ENCODE results near the gene COPB2. TPM values are rescaled to one million over a fixed set of nuclear protein-coding genes. Genes with fewer than 3 reads are reported as not detected.
A peak's percentile ranks its signal among the peaks of the same experiment; 100 is the strongest.
"Not testable (repeated sequence)": the region's sequence is repeated elsewhere in the genome, so short reads cannot be mapped to it uniquely, and the experiment has no call there.

COPB2 gene
- total and polyA plus RNA-seq, 11 donors: 17.7 to 80.2 (median 62.3) TPM

GRCh38 chr3:139416275-139416674, 26.8 kb upstream of the COPB2 start:
- DNase-seq (no peak), ATAC-seq (no peak)
- H3K27me3 ChIP-seq: no peaks in the 10 kb centered on the region
- WGBS, 4 donors: 93 to 97% (median 95%) methylated on average over 1 of the region's 1 CpG
- H3K4me3 ChIP-seq: no peak overlapping the region
- peaks cover 0 to 3% (median 0%) of the 10 kb centered on the region in 12 donors for H3K4me1 ChIP-seq
- intact Hi-C loops (cut with DNase I): loop anchor here in 1 of 10 donors (2.0 kb wide), 1 partner anchor 21 kb away; no protein-coding TSS in a partner anchor
- peaks cover 0 to 60% (median 28%) of the 10 kb centered on the region in 12 donors for H3K9me3 ChIP-seq
- no peaks in the 10 kb centered on the region for H3K36me3 ChIP-seq
- H3K27ac ChIP-seq: no peak overlapping the region
- TF ChIP-seq POLR2A (IDR thresholded peaks at IDR 0.05) (no peak), CTCF (IDR thresholded peaks at IDR 0.05) (no peak)

- Histone ChIP-seq H3K4me1 (peaks cover 0 to 3% (median 0%) of the 10 kb centered on the region in 12 donors), H3K36me3 (no peaks in the 10 kb centered on the region), H3K27me3 (no peaks in the 10 kb centered on the region), H3K27ac (no peak overlapping the region), H3K9me3 (peaks cover 0 to 76% (median 28%) of the 10 kb centered on the region in 12 donors), H3K4me3 (no peak overlapping the region)
- intact Hi-C loops (cut with DNase I): no loop called here
- ATAC-seq (peak in 1 of 4 donors; percentile 38), DNase-seq (no peak)
- WGBS, 4 donors: 47 to 68% (median 51%) methylated on average over 2 of the region's 2 CpGs
- TF ChIP-seq CTCF (IDR thresholded peaks at IDR 0.05) (no peak), POLR2A (IDR thresholded peaks at IDR 0.05) (no peak)
Measured at GRCh38 chr3:139414608-139415224, 25.3 kb upstream of the COPB2 start.

GRCh38 chr3:139412891-139413290, 23.4 kb upstream of the COPB2 start:
- H3K27me3 ChIP-seq; intact Hi-C loops (cut with DNase I); H3K4me3 ChIP-seq; DNase-seq; ATAC-seq; H3K36me3 ChIP-seq; H3K27ac ChIP-seq; H3K4me1 ChIP-seq: not testable (repeated sequence)
- H3K9me3 ChIP-seq: peaks cover 0 to 84% (median 32%) of the 10 kb centered on the region in 12 donors

- H3K27ac ChIP-seq; H3K27me3 ChIP-seq; intact Hi-C loops (cut with DNase I); H3K4me3 ChIP-seq; H3K4me1 ChIP-seq; DNase-seq; H3K36me3 ChIP-seq; ATAC-seq: not testable (repeated sequence)
- H3K9me3 ChIP-seq: peaks cover 0 to 39% (median 18%) of the 10 kb centered on the region in 12 donors
- WGBS, 4 donors: 83 to 94% (median 89%) methylated on average over 2 of the region's 2 CpGs
Measured at GRCh38 chr3:139401155-139401554, 11.7 kb upstream of the COPB2 start.

GRCh38 chr3:139396707-139397106, 7.3 kb upstream of the COPB2 start:
- intact Hi-C loops (cut with DNase I): no loop called here
- H3K4me1 ChIP-seq: peaks cover 0 to 12% (median 0%) of the 10 kb centered on the region in 12 donors
- 91 to 97% (median 94%) methylated on average over 3 of the region's 3 CpGs for WGBS, 4 donors
- no peak overlapping the region for H3K4me3 ChIP-seq
- no peaks in the 10 kb centered on the region for H3K36me3 ChIP-seq
- H3K27ac ChIP-seq: no peak overlapping the region
- ATAC-seq (no peak), DNase-seq (no peak)
- TF ChIP-seq CTCF (IDR thresholded peaks at IDR 0.05) (no peak), POLR2A (IDR thresholded peaks at IDR 0.05) (no peak)
- H3K9me3 ChIP-seq: peaks cover 0 to 10% (median 5%) of the 10 kb centered on the region in 12 donors
- no peaks in the 10 kb centered on the region for H3K27me3 ChIP-seq

All from heart left ventricle (tissue), 16 donors.